Stimulated activated CD8-positive, alpha-beta memory T cell treated with anti-CD3 and anti-CD28 coated beads, Interleukin-2, amount 100 ng/mL, for 1 hour (primary cell): Measurements from ENCODE around the gene INPP5A.
"Not testable (repeated sequence)": the region's sequence is repeated elsewhere in the genome, so short reads cannot be mapped to it uniquely, and the experiment has no call there.

ENCODE experiments used
- DNase-seq, 2 donors: peaks; one replicate each; pipeline ENCODE4 v3.0.0-alpha.2; 2020; ENCODE audit warnings: low read depth in 2 of 2

The INPP5A gene

DNA sequence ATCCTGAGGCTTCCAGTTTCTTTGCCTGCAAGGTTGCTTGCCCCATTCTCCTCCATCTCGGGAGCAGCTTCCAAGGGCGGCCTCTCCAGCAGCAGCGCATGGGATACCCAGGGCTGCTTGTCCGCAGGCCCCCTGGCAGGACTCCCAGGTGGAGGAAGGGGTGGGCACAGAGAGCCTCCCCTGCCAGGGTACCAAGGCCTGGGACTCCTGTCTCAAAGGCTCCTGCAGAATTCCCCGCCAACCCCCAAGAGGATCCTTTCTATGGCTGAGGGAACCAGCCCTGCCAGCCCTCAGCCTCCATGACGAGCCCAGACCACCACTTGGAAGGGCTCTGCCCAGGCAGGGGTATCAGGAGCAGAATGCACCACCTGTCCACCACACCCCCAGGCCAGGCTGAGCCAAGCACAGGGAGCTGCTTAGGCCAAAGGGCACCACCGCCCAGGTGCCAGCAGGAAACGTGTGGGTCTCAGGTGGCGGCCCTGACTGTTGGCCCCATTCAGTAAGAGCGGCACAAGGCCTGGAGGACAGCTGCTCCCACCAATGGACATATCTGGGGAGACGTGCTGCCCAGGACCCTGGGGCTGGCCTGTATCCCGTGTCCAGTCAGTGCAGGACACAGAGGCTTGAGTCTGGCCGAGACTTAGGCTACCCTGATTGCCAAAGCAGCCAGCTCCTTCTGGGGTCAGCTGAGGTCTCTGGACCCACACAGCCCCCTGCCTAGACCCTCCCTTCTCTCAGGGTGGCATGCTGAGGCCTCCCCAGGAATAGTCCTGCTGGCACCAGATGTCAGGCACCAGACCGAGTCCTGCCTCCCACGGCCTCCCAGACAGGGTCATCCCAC is 33.8 kb upstream of the INPP5A start:
- no peak for DNase-seq

DNA sequence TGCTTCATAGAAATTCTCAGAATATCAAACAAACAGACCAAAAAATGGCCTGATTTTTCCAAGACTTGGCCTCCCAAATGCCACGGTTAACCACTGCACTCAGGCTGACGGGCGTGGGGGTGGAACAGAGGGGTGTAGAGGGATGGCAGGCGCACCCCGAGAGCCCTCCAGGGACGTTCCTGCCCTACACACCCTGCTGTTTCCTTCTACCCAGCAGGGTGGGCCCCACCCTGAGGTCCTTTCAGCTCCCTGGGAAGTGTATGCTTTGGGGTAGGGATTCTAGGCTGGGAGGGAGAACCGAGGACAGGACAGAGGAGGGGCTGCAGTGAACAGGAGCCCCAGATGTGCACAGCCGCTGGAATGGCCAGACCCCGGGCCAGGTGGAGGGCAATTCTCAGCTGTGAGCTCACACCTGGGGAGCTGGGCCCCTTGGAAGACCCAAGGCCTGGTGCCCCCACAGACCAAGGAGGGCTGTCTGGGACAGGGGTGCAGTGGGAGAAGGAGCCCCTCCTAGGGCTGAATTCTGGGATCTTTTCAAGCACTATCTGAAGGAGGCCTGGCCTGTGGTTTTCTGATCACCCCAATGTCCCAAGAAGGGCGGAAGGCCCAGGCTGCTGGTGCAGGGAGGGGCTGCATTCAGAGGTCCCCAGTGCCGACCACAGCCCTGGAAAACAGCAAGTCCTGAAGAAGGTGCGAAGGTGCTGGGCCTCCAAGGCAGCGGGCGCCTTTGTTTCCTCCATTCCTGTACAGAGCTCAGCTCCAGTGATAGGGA is 32.9 kb upstream of the INPP5A start:
- no peak for DNase-seq

DNA sequence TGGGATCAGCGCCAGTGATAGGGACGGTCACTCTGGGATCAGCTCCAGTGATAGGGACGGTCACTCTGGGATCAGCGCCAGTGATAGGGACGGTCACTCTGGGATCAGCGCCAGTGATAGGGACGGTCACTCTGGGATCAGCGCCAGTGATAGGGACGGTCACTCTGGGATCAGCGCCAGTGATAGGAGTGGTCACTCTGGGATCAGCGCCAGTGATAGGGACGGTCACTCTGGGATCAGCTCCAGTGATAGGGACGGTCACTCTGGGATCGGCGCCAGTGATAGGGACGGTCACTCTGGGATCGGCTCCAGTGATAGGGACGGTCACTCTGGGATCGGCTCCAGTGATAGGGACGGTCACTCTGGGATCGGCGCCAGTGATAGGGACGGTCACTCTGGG is 32.0 kb upstream of the INPP5A start:
- not testable (repeated sequence) for DNase-seq

DNA sequence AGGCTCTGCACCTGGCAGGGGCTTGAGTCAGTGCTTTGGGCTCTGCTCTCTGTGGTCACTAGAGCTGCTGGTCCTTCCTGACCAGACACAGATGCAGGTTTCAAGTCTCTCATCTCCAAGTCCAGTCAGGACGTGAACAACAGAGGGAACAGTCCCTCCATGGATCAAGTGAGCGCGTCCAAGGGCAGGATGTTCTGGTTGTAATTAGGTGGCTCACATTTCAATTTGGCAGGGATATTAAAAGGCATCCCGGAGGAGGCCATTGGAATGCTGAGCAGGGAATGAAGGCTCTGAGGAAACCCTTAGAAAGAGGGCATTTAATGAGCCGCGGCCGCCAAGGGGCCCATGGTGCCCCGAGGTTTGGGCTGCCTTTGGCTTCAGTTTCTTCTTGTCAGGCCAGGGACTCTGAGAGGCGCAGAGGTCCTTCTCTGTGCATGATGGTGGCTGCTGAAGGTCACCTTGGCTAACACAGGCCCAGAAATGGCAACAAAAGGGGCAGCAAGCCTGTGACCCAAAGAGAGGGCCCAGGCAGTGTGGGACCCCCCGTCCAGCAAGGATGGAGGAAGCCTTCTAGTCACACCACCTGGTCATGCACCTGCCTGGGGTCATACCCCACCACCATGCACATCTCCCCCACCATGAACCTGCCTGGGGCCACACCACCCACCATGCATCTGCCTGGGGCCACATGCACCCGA is 30.7 kb upstream of the INPP5A start:
- DNase-seq, result no peak

DNA sequence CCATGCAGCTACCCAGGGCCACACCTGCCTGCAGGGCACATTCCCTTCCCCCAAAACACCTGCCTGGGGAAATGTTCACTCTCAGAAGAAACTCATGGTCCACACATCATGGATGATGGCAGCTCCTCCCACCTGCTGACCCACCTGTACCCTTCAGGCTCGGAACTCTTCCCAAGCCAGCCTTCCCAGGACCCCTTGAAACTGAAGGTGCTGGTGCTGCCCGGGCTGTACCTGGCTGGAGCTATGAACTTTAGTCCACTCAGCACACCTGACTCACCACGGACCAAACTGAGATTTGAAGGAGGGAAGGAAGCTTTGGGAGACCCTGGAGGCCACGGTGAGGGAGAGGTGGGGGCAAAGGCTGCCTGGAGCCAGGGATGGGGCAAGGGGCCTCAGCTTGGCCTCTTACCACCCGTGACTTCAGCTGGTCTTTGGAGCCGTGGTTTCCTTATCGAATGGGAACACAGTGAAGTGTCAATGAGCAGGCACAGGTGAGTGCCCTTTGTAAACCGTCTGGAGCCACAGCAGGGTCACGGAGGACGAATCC is 30.1 kb upstream of the INPP5A start:
- DNase-seq, result no peak

DNA sequence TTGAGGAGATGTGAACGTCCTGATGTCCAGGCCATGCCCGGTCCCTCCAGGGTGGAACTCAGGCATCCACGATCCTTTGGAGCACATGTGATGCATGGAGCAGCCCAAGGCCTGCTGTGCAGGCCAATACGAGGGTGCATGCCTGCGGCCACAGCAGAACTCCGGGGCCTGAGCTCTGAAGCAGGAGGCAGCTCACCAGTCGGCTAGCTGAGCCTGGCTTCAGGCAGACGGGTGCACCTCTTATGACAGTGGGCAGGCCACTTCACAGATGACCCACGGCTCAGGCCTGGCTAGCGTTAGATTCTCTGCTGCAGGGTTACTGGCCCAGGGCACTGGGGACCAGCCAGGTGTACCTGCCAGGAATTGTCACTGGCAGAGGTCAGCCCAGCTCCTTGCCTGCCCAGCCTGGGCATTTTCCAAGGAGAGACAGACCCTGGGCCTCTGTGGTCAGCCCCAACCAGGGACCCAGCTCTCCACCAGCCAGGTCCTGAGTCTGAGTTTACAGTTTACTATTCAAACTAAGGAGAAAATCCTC is 29.6 kb upstream of the INPP5A start:
- no peak for DNase-seq

DNA sequence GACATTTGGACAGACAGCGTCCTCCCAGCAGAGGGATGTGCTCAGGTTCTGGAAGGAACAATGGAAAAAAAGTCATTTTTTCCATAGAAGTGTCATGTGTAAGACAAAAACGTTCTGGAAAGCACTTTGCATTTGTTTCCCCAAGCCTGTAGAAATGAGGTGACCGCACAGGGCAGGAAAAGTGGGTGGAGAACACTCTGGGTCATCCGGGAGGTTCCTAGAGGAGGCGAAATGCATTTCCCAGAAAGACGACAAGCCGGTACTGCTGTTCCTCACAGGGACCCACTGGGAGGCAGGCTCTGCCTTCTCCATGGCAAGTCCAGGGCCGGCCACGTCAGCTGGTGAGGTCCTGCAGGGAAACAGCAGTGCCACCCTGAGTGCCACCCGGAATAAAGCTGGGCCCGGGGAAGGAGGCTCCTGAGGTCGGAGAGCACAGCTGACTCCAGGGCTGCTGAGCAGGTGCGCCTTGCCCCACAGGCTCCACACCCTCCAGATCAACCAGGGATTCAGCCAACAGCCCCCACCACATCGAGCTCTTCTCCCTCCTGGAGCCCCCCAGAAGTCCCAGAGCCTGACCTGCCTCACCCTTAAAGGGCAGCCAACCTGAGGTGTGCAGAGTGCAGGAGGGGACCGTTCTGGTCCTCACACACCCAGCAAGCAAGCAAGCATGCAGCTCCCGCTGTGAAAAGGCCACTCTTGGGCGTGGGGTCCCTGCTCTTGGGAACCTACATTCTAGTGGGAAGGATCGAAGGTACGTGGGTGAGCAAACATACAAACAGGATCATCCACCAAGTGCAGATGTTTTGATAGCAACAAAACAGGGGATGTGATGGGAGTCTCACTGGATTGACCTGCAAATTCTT is 28.8 kb upstream of the INPP5A start:
- no peak for DNase-seq

DNA sequence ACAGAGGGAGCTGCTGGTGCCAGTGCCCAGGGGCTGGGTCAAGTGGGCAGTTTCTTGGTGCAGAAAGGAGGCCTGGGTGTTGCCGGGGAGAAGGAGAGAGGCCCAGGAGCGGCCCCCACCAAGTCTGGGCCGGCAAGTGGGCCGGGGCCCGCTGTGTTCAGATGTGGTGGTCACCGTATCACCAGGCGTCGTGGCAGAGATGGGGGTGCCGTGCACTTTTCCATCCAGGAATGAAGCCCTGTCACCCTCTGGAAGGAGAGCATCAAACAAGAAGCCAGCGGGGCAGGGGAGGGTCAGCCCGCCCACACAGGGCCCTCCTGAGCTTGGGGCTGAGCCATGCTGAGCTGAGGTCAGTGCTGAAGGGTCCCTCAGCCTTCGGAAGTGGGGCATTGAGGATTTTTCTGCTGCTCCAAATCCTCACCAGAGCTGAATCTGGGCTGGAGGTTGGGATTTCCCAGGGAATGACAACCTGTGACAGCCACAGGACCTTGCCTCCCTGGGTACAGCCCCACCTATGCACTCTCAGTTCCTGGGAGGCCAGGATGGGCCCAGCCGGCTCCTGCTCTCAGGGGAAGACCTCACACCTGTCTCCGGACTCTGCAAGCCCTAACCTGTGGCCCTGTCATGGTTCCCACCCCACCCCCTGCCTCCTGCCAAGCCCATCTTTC is 27.9 kb upstream of the INPP5A start:
- no peak for DNase-seq

DNA sequence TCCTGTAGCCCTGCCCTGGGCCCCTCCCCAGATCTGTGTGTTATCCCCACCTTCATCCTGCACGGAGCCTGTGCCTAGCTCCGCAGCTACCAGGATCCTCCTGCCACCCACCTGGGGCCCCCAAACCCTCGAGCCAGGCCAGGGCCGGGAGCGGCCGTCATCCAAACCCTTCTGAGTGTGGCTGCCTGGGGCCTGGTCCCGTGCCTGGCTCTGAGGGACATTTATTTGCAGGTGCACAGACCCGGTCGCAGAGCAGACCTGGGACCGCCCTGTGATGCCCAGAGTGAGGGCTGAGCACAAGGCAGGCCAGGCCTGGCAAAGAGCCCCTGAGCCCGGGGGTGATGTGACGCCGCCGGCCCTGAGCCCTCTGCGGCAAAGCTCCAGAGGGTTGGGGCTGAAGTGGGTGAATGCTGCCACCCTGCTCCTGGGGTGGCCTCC is 27.4 kb upstream of the INPP5A start:
- no peak for DNase-seq

DNA sequence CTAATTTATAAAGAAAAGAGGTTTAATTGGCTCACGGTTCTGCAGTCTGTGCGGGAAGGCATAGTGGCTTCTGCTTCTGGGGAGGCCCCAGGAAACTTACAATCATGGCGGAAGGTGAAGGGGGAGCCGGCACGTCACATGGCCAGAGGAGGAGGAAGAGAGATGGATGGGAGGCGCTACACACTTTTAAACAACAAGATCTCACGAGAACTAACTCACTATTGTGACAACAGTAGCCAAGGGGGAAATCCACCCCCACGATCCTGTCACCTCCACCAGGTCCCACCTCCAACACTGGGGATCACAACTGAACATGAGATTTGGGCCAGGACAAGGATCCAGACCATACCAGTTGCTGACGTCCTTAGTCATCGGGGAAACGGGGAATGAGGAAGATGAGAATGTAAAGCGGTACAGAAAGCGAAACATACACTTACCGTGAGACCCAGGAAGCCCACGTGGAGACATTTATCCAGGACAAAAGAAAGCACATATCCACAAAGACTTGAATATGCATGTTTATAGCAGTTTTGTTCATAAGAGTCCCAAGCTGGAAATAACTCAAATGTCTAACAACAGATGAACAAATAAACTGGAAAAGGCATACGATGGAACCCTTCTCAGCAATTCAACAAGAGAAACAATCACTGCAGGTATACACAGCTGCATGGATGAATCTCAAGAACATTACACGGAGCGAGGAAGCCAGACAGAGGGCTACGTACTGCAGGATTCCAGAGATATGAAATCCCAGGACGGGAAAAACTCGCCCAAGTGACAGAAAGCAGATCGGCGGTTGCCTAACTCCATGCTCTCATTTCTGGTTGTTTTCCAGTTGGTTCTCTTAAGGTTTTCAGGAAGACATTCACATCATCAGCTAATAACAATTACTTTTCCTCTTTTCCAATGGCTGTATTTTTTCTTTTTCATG is 26.2 kb upstream of the INPP5A start:
- DNase-seq, result no peak

DNA sequence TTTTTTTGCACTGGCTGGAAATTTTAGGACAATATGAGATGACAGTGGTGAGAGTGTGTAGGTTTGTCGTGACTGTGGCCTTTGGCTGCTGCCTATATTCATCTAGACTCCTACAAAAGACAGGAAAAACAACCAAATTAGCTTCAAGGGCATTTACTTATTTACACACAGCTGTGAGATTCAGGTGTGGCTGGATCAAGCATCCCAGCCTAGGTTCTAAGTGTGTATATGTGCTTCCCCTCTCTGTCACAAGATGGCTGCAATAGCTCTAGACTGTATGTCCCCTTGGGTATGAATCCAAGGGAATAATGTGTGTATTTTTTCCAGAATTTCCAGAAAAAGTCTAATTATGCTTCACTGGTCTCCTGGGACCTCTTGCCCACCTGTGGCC is 25.5 kb upstream of the INPP5A start:
- DNase-seq, result no peak

DNA sequence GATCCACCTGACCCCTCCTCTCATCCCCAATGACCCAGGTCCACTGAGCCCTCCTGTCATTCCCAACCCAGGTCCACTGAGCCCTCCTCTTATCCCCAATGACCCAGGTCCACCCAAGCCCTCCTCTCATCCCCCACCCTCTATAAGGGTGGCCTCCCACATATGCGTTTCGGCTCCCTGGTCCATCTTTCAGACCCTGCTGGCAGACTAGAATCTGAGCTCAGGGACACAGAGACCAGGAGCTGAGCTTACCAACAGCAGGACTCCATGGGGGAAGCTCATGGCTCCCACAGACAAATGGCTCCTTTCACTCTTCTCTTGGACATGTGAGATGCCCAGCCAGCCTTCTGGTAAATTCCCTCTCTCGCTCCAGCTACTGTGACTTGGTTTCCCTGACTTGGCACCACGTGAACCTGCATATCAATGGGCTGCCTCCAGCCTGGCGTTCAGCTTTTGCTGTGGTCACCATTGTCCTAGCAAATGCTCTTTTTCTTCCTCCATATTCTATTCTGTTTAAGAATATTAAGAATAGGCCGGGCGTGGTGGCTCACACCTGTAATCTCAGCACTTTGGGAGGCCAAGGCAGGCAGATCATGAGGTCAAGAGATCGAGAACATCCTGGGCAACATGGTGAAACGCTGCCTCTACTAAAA is 24.8 kb upstream of the INPP5A start:
- no peak for DNase-seq

DNA sequence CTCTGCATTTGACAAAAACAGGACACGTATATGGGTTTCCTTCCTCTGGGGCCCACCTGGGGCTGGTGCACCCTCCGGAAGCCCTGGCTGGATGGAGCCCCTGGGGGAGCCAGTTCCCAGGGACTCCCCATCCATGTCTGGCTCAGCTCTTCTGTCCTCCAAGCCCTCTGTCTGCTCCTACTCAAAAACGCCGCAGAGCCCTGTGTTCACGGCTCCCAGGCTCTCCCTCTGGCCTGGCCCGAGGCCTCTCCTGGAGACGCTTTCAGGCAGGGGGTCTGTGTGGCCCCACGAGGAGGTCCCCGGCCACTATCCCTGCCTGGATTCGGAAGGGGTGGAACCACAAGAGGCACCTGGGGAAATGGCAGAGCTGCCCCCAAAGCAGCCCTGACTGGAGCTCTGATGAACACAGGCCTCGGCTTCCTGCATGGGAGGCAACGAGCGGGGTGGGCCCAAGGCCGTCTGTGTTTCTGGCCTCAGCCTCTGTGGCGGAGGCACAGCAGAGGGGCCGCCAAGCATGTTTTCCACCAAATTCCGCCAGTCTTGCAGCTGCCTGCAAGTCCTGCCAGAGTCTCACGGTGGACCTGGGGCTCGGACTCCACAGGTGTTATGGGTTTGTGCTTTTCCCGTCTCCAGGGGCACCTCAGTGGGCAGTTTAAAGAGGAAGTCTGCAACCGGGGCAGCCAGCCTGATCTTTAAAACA is 22.6 kb upstream of the INPP5A start:
- DNase-seq, result no peak

DNA sequence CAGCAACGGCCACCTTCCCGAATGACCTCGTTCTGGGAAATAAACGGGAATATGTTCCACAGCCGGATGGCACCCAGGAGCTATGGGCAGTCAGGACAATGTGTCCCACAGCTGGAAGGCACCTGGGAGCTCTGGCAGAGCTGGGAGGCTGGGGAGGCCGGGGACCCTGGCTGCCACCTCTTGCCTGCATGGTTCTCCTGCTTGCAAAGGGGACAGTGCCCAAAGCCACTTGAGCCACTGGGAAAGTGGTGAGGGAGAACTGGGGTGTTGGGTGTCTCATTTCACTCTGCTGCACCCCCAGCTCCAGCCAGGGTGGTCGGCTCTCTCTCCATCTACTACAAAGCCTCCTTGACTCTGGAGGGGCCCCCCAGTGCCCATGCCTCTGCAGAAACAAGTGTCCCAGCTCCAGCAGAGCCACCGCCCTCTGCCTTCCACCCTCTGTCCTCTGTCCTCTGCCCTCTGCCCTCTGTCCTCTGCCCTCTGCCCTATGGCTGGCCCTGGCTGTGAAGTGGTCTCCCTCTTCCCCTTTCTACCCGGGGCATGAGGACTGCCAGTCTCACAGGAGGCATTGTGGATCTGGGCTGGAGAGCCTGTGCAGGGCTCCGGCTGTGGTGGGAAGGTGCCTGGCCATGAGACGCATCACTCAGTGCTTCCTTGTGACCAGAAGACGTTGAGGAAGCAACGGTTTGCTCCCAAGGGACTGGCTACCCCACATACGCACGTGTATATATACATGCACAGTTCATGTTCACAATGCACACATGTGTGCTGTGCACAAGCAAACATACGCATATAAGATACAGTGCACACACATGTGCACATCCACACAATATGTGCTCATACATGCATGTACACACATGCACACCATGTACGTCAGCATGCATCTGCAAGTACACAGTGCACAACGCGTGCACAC is 21.5 kb upstream of the INPP5A start:
- no peak for DNase-seq

DNA sequence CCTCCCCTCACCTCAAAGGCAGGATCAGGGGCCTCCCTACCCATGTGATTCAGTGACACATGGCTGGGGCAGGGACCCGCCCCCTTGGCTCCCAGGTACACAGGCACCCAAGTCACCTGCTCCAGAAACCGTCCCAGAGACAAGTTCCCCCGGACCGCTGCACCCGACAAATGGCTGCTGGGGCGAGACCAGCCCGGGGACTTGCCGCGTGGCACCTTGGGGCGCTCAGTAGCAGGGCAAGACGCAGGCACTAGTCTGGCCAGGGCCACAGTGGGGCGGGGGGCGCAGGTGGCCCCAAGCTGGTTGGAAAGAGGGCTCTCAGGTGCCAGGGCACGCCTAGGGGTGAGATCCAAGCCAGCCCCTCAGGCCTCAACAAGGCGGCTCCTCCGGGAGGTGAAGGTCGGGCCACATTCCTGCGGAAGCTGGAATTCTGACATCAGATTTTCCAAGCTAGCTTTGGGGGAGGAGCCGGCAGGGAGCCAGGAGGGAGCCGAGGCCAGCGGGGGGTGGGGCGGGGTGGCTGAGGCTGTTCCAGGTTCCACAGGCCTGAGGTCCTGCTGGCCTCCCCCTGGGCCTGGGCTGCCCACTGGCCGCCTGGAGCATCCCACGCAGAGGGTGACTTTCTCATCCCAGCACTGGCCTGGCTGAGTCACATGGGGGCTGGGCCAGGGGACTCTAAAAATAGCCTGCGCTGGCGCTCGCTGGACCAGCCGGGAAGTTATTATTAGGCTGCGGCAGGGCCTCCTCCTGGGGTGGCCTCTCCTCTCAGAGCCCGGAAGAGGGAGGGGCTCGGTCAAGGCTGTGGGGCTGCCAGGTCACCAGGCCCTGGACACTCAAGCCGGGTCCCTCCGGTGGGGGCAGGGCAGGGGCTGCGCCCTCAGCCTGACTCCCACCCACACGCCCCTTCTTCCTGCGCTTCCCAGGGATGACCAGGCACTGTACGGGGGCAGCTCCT is 20.5 kb upstream of the INPP5A start:
- DNase-seq, result no peak

DNA sequence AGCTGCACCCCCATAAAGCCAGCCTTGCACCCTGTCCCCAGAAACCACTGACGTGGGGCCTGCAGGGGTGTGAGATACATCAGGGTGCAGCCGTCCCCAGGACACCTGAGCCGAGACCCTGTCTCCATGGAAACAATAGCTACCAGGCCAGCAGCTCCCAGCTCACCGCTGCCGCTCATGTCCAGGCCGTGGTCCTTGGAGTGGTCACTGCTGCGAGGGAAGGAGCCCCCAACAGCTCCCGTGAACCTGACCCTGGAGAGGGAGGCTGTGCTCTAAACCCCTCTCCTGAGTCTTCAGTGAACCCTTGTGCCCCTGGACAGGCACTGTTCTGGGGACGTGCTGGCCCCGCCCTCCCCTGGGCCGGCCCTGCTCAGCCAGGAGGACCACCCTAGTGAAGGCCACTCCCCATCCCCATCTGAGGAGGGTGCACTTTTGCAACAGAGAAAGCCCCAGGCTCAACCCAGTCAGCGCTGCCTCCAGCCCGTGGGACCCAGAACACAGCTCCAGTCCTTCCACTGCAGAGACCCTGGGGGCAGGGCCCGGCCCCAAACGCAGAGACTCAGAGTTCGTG is 19.6 kb upstream of the INPP5A start:
- no peak for DNase-seq
